Measurements from ENCODE around the gene TMEM225B. TPM values are rescaled to one million over a fixed set of nuclear protein-coding genes. Genes with fewer than 3 reads are reported as not detected.

TMEM225B gene
- total and polyA plus RNA-seq, 10 donors: 0.43 to 1.6 (median 1.0) TPM; not detected in 2

GRCh38 chr7:99616359-99617191 is 18.5 kb downstream of the TMEM225B start, which contains the start of gene ZSCAN25:
TSS of gene ZSCAN25 (plus strand) at chr7:99616946. CDS start at chr7:99619607, 2,661 bp downstream.
- Histone ChIP-seq H3K9me3 (no peaks in the 10 kb centered on the region), H3K36me3 (peaks cover 2 to 34% (median 32%) of the 10 kb centered on the region in 6 donors), H3K27me3 (replicated peaks in 1 of 7) (no peaks in the 10 kb centered on the region), H3K4me1 (peaks cover 10 to 52% (median 25%) of the 10 kb centered on the region in 6 donors), H3K4me3 (peak within 1 kb of the TSS; percentile 88 to 98 (median 96)), H3K27ac (peak within 1 kb of the TSS; percentile 76 to 95 (median 90))
- TF ChIP-seq CTCF (IDR thresholded peaks at IDR 0.05 in 8 of 11, conservative IDR thresholded peaks at IDR 0.05 in 3 of 11): peak in 7 of 11 experiments; percentile 21 to 48 (median 43)
- TF ChIP-seq POLR2AphosphoS5 (IDR thresholded peaks at IDR 0.05): peak; percentile 90 to 93 (median 93)
- TF ChIP-seq POLR2A (IDR thresholded peaks at IDR 0.05): peak in 2 of 3 donors; percentile 16 to 19
- WGBS, 5 donors: 1 to 2% (median 1%) methylated on average over 25 to 60 of the region's 60 CpGs
- intact Hi-C loops (cut with DNase I; ENCODE audit: low total_unique reads): no loop called here
- peak; percentile 96 for DNase-seq

- peak overlapping the region; percentile 76 to 95 (median 90) for H3K27ac ChIP-seq
- H3K27me3 ChIP-seq (replicated peaks in 1 of 7): no peaks in the 10 kb centered on the region
- WGBS, 5 donors: 16 to 28% (median 21%) methylated on average over 16 to 22 of the region's 22 CpGs
- no peaks in the 10 kb centered on the region for H3K9me3 ChIP-seq
- intact Hi-C loops (cut with DNase I; ENCODE audit: low total_unique reads): no loop called here
- peaks cover 10 to 57% (median 25%) of the 10 kb centered on the region in 6 donors for H3K4me1 ChIP-seq
- TF ChIP-seq POLR2AphosphoS5 (IDR thresholded peaks at IDR 0.05) (no peak), POLR2A (IDR thresholded peaks at IDR 0.05) (no peak), CTCF (IDR thresholded peaks at IDR 0.05 in 8 of 11, conservative IDR thresholded peaks at IDR 0.05 in 3 of 11) (no peak)
- DNase-seq: no peak
- H3K36me3 ChIP-seq: peaks cover 2 to 41% (median 39%) of the 10 kb centered on the region in 6 donors
- H3K4me3 ChIP-seq: peak overlapping the region; percentile 88 to 98 (median 96)
Observed at GRCh38 chr7:99617192-99617781, 19.2 kb downstream of the TMEM225B start.

GRCh38 chr7:99618726-99619125 is 20.7 kb downstream of the TMEM225B start:
- H3K27me3 ChIP-seq (replicated peaks in 1 of 7): no peaks in the 10 kb centered on the region
- no peaks in the 10 kb centered on the region for H3K9me3 ChIP-seq
- H3K36me3 ChIP-seq: peaks cover 2 to 56% (median 54%) of the 10 kb centered on the region in 6 donors
- H3K4me1 ChIP-seq: peaks cover 14 to 71% (median 35%) of the 10 kb centered on the region in 6 donors
- H3K4me3 ChIP-seq: no peak overlapping the region
- WGBS, 5 donors: 91 to 97% (median 97%) methylated on average over 3 of the region's 3 CpGs
- intact Hi-C loops (cut with DNase I; ENCODE audit: low total_unique reads): no loop called here
- DNase-seq: no peak
- TF ChIP-seq POLR2AphosphoS5 (IDR thresholded peaks at IDR 0.05) (no peak), CTCF (IDR thresholded peaks at IDR 0.05 in 8 of 11, conservative IDR thresholded peaks at IDR 0.05 in 3 of 11) (no peak), POLR2A (IDR thresholded peaks at IDR 0.05) (no peak)
- H3K27ac ChIP-seq: no peak overlapping the region

Data from spleen (tissue), 11 donors.